Measurements from ENCODE around the gene RRAS. TPM values are rescaled to one million over a fixed set of nuclear protein-coding genes. Genes with fewer than 3 reads are reported as not detected.

The RRAS gene
- total RNA-seq, 1 donor from 2014 or later, result 10.6 TPM

- no peaks in the 10 kb centered on the region for H3K9me3 Mint-ChIP-seq
- DNase-seq (ENCODE audit: extremely low spot score, unreplicated experiment), result no peak
- peaks cover 11% of the 10 kb centered on the region for H3K36me3 Mint-ChIP-seq
- no peak overlapping the region for H3K4me3 Mint-ChIP-seq
- peaks cover 9% of the 10 kb centered on the region for H3K27me3 Mint-ChIP-seq
- H3K27ac Mint-ChIP-seq, result no peak overlapping the region
- H3K4me1 Mint-ChIP-seq (ENCODE audit: unreplicated experiment), result peaks cover 20% of the 10 kb centered on the region
- TF ChIP-seq CTCF (conservative IDR thresholded peaks at IDR 0.05), result no peak
Measured at GRCh38 chr19:49687150-49687549, 47.2 kb upstream of the RRAS start.

- peaks cover 20% of the 10 kb centered on the region for H3K4me1 Mint-ChIP-seq (ENCODE audit: unreplicated experiment)
- DNase-seq (ENCODE audit: extremely low spot score, unreplicated experiment), result no peak
- no peak overlapping the region for H3K4me3 Mint-ChIP-seq
- H3K27ac Mint-ChIP-seq, result no peak overlapping the region
- TF ChIP-seq CTCF (conservative IDR thresholded peaks at IDR 0.05), result no peak
- peaks cover 9% of the 10 kb centered on the region for H3K27me3 Mint-ChIP-seq
- H3K36me3 Mint-ChIP-seq, result peaks cover 11% of the 10 kb centered on the region
- no peaks in the 10 kb centered on the region for H3K9me3 Mint-ChIP-seq
Measured at GRCh38 chr19:49686503-49687088, 46.7 kb upstream of the RRAS start.

- DNase-seq (ENCODE audit: extremely low spot score, unreplicated experiment), result peak; percentile 62
- H3K9me3 Mint-ChIP-seq, result no peaks in the 10 kb centered on the region
- peaks cover 11% of the 10 kb centered on the region for H3K36me3 Mint-ChIP-seq
- H3K27ac Mint-ChIP-seq, result no peak overlapping the region
- H3K4me3 Mint-ChIP-seq, result no peak overlapping the region
- H3K27me3 Mint-ChIP-seq, result peaks cover 7% of the 10 kb centered on the region
- peaks cover 17% of the 10 kb centered on the region for H3K4me1 Mint-ChIP-seq (ENCODE audit: unreplicated experiment)
- TF ChIP-seq CTCF (conservative IDR thresholded peaks at IDR 0.05), result no peak
Measured at GRCh38 chr19:49685845-49686332, 45.9 kb upstream of the RRAS start.

- Mint-ChIP-seq H3K9me3 (no peaks in the 10 kb centered on the region), H3K36me3 (peaks cover 11% of the 10 kb centered on the region), H3K27ac (no peak overlapping the region), H3K4me1 (ENCODE audit: unreplicated experiment) (peaks cover 12% of the 10 kb centered on the region), H3K4me3 (no peak overlapping the region), H3K27me3 (no peaks in the 10 kb centered on the region)
- TF ChIP-seq CTCF (conservative IDR thresholded peaks at IDR 0.05), result no peak
- DNase-seq (ENCODE audit: extremely low spot score, unreplicated experiment), result no peak
Measured at GRCh38 chr19:49684983-49685553, 45.1 kb upstream of the RRAS start.

GRCh38 chr19:49684251-49684982 is 44.5 kb upstream of the RRAS start:
- H3K9me3 Mint-ChIP-seq, result no peaks in the 10 kb centered on the region
- TF ChIP-seq CTCF (conservative IDR thresholded peaks at IDR 0.05), result peak; percentile 54
- H3K4me1 Mint-ChIP-seq (ENCODE audit: unreplicated experiment), result peaks cover 12% of the 10 kb centered on the region
- H3K4me3 Mint-ChIP-seq, result no peak overlapping the region
- peaks cover 11% of the 10 kb centered on the region for H3K36me3 Mint-ChIP-seq
- H3K27me3 Mint-ChIP-seq, result no peaks in the 10 kb centered on the region
- peak; percentile 69 for DNase-seq (ENCODE audit: extremely low spot score, unreplicated experiment)
- H3K27ac Mint-ChIP-seq, result no peak overlapping the region

Data from type B pancreatic cell (in vitro differentiated cells).